ENCODE measurements around the gene PAX2.

DNA sequence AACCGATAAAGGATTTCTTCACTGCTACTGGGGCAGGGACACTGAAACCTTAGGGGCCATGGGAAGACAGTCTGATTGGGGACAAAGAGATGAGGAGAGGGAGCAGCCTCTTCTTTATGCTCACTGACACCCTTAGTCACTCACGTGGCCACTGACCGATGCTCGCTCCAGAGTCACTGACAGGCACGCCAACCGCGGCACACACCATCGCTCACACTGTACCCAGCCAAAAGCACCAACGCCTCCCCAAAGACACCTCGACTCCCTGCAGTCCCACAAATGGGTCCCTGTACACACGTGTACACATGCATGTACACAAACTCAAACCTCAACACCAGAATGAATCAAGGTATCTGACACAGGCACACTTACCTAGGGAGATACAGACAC is 132.1 kb downstream of the PAX2 start:
- TF ChIP-seq POLR2AphosphoS5 (IDR thresholded peaks at IDR 0.05; ENCODE audit: low read depth) (no peak), GABPA (IDR thresholded peaks at IDR 0.05; ENCODE audit: low read depth) (no peak)
- TF ChIP-seq, protein P1, sequence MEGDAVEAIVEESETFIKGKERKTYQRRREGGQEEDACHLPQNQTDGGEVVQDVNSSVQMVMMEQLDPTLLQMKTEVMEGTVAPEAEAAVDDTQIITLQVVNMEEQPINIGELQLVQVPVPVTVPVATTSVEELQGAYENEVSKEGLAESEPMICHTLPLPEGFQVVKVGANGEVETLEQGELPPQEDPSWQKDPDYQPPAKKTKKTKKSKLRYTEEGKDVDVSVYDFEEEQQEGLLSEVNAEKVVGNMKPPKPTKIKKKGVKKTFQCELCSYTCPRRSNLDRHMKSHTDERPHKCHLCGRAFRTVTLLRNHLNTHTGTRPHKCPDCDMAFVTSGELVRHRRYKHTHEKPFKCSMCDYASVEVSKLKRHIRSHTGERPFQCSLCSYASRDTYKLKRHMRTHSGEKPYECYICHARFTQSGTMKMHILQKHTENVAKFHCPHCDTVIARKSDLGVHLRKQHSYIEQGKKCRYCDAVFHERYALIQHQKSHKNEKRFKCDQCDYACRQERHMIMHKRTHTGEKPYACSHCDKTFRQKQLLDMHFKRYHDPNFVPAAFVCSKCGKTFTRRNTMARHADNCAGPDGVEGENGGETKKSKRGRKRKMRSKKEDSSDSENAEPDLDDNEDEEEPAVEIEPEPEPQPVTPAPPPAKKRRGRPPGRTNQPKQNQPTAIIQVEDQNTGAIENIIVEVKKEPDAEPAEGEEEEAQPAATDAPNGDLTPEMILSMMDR (IDR thresholded peaks at IDR 0.05; ENCODE audit: insufficient read depth, low read length), result no peak
